Body of pancreas (tissue), 4 donors: Measurements from ENCODE around the gene KRT82.

Experiments used
- POLR2A ChIP-seq, 3 donors: fragments of 450-650 bp; IDR thresholded peaks; one replicate each; pipeline ENCODE4 v1.6.1; 2016; ENCODE audit warnings: antibody characterized with exemption in 3 of 3, mild to moderate bottlenecking in 2 of 3
- TF ChIP-seq, protein P1 (sequence below), 7 experiments: fragments of 450-650 bp in 4 of 7; fragments of 200-600 bp in 3 of 7; sonication (generic) in 3 of 7; IDR thresholded peaks; one replicate each; pipeline ENCODE4 v1.5.1; 2016 to 2019; ENCODE audit warnings: antibody characterized with exemption in 7 of 7

DNA sequence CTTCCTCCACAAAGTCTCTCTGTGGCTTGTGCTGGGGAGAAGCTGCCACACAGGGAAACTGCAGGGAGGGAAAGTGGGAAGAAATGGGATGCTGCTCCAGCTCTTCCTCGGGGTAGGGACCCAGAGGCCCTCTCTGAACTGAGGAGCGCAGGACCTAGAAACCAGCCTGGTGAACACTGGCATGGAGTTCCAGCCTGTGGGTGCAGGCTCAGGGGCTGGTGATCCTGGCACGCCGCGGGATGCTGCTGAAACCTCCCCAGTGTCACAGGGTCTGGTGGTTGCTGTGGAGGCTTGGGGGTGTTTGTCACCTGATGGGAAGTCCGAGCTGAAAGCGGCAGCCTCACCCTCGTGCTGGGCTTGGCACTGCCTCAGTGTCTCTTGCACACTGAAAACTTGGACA lies 33.3 kb upstream of the KRT82 start:
- TF ChIP-seq, protein P1, sequence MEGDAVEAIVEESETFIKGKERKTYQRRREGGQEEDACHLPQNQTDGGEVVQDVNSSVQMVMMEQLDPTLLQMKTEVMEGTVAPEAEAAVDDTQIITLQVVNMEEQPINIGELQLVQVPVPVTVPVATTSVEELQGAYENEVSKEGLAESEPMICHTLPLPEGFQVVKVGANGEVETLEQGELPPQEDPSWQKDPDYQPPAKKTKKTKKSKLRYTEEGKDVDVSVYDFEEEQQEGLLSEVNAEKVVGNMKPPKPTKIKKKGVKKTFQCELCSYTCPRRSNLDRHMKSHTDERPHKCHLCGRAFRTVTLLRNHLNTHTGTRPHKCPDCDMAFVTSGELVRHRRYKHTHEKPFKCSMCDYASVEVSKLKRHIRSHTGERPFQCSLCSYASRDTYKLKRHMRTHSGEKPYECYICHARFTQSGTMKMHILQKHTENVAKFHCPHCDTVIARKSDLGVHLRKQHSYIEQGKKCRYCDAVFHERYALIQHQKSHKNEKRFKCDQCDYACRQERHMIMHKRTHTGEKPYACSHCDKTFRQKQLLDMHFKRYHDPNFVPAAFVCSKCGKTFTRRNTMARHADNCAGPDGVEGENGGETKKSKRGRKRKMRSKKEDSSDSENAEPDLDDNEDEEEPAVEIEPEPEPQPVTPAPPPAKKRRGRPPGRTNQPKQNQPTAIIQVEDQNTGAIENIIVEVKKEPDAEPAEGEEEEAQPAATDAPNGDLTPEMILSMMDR (IDR thresholded peaks at IDR 0.05) = no peak
- TF ChIP-seq POLR2A (IDR thresholded peaks at IDR 0.05) = no peak
